Erythroblast (primary cell): ENCODE measurements around the gene RSU1.

ENCODE experiments used
- GATA1 ChIP-seq: IDR thresholded peaks from 2 replicates; pipeline ENCODE4 v1.6.1; 2011; ENCODE audit warnings: low read depth, mild to moderate bottlenecking, control low read depth, low read length, moderate library complexity
- POLR2A ChIP-seq: IDR thresholded peaks from 2 replicates; pipeline ENCODE4 v1.6.1; 2011; ENCODE audit warnings: mild to moderate bottlenecking, low read length

- TF ChIP-seq POLR2A: no peak
- no peak for TF ChIP-seq GATA1
These were observed 103.9 kb downstream of the RSU1 start for GRCh38 chr10:16713290-16713689.
